AG04449 (cell line): Measurements from ENCODE around the gene DLGAP3.

Experiments used
- CTCF ChIA-PET: fragments of 350-600 bp; formaldehyde crosslinking; extraction: SDS; loops from one replicate; lab custom pipeline; 2021; ENCODE audit warnings: antibody characterized with exemption; lab: Yijun Ruan, JAX
- POLR2A ChIA-PET: fragments of 400-600, 350-600 bp; formaldehyde crosslinking; extraction: SDS; loops from one replicate; lab custom pipeline; 2020; ENCODE audit warnings: antibody characterized with exemption, inconsistent platforms; lab: Yijun Ruan, JAX
- DNase-seq: peaks from one replicate; pipeline ENCODE4 v3.0.0-alpha.2; 2010; ENCODE audit warnings: low read depth, low spot score
- H3K4me3 ChIP-seq: 2 replicates; pipeline ENCODE4 v1.5.1; 2011; ENCODE audit warnings: low read depth, mild to moderate bottlenecking, control low read depth, low read length
- TF ChIP-seq, protein P1 (sequence below): IDR thresholded peaks from one replicate; pipeline ENCODE4 v1.5.1; 2011; ENCODE audit warnings: mild to moderate bottlenecking, moderate library complexity, low read length, control low read depth, inconsistent platforms; ENCODE audit not compliant: insufficient read depth; ENCODE audit errors: missing control alignments

The DLGAP3 gene

GRCh38 chr1:34850382-34850781 is 79.1 kb downstream of the DLGAP3 start:
- TF ChIP-seq, protein P1, sequence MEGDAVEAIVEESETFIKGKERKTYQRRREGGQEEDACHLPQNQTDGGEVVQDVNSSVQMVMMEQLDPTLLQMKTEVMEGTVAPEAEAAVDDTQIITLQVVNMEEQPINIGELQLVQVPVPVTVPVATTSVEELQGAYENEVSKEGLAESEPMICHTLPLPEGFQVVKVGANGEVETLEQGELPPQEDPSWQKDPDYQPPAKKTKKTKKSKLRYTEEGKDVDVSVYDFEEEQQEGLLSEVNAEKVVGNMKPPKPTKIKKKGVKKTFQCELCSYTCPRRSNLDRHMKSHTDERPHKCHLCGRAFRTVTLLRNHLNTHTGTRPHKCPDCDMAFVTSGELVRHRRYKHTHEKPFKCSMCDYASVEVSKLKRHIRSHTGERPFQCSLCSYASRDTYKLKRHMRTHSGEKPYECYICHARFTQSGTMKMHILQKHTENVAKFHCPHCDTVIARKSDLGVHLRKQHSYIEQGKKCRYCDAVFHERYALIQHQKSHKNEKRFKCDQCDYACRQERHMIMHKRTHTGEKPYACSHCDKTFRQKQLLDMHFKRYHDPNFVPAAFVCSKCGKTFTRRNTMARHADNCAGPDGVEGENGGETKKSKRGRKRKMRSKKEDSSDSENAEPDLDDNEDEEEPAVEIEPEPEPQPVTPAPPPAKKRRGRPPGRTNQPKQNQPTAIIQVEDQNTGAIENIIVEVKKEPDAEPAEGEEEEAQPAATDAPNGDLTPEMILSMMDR: no peak
- DNase-seq: no peak
- CTCF ChIA-PET: interaction anchor here (1.0 to 12.7 kb wide), 2 partner anchors 19 to 65 kb away, joined by 3 to 158 read pairs; no protein-coding TSS in a partner anchor
- H3K4me3 ChIP-seq: no peak overlapping the region
- POLR2A ChIA-PET: no interaction called here

DNA sequence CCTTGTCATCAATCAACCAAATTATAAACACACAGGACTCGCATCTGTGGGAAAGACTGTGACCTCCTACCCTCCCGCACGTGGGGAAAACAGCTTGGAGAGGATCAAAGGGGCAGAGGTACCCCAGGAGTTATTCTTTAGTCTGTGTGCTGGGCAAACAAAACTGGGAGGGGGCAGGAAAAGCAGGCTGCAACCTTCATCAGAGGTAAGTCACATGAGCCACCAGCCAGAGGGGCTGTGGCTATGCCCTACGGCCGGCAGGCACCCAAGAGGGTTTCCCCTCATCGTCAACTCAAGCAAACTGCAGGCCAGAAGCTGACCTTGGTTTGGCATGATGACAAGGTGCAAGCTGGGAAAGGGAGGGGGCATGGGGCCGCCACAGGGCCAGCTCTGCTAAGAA is 82.4 kb downstream of the DLGAP3 start:
- ChIA-PET CTCF (interaction anchor here (1.0 to 12.1 kb wide), 3 partner anchors 10 to 105 kb away, joined by 3 to 143 read pairs (median 3); partner anchors contain the start of gene SMIM12), POLR2A (no interaction called here)
- no peak for DNase-seq
- TF ChIP-seq, protein P1: no peak
- no peak overlapping the region for H3K4me3 ChIP-seq

DNA sequence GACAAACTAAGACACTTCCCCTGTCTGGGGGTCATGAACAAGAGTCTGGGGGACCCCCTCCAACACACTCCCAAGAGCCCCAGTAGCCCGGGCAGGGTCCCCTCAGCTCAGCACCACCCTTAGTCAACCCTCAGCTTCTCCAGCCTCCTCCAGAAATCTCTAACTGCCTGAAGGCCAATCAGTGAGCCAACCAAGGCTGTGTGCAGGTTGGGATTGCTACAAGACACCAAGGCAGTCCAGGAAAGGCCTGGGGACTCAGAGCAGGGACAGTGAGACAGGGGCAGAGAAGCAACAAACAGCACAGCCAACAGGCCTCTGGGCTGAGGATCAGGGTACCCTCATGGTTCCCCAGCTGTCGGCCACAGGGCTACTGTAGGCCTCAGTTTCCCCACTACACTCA is 83.2 kb downstream of the DLGAP3 start:
- H3K4me3 ChIP-seq: no peak overlapping the region
- POLR2A ChIA-PET: no interaction called here
- TF ChIP-seq, protein P1: no peak
- no peak for DNase-seq
- CTCF ChIA-PET: interaction anchor here (1.4 to 12.1 kb wide), 2 partner anchors 10 to 104 kb away, joined by 3 to 143 read pairs; partner anchors contain the start of gene SMIM12

GRCh38 chr1:34845131-34845901 is 84.1 kb downstream of the DLGAP3 start:
- no peak for DNase-seq
- CTCF ChIA-PET: interaction anchor here (12.1 kb wide), 1 partner anchor 11 kb away, joined by 143 read pairs; the partner anchor contains the start of gene SMIM12
- POLR2A ChIA-PET: interaction anchor here (1.6 kb wide), 1 partner anchor 14 kb away, joined by 6 read pairs; the partner anchor contains the start of gene SMIM12
- no peak overlapping the region for H3K4me3 ChIP-seq
- TF ChIP-seq, protein P1: no peak

GRCh38 chr1:34844252-34844634 is 85.2 kb downstream of the DLGAP3 start:
- POLR2A ChIA-PET: interaction anchor here (1.6 kb wide), 1 partner anchor 15 kb away, joined by 6 read pairs; the partner anchor contains the start of gene SMIM12
- no peak for DNase-seq
- TF ChIP-seq, protein P1: no peak

More at GRCh38 chr1:34844252-34844634, 85.2 kb downstream of the DLGAP3 start:
- H3K4me3 ChIP-seq: no peak overlapping the region
- CTCF ChIA-PET: interaction anchor here (12.1 kb wide), 1 partner anchor 12 kb away, joined by 143 read pairs; the partner anchor contains the start of gene SMIM12
